A673 (cell line): ENCODE measurements around the gene TNC.

Experiments
- CTCF ChIP-seq: fragments of 300-800, 200-600 bp; sonication (generic); conservative IDR thresholded peaks from 2 replicates; pipeline ENCODE4 v1.5.1; 2017; ENCODE audit warnings: low read depth, mild to moderate bottlenecking, antibody characterized with exemption, low read length, moderate library complexity, mixed read lengths
- EZH2 ChIP-seq: fragments of 200-600 bp; sonication (generic); IDR thresholded peaks from 2 replicates; pipeline ENCODE4 v1.6.1; 2017; ENCODE audit warnings: borderline replicate concordance, low read depth, mild to moderate bottlenecking, mixed read lengths, antibody characterized with exemption, low read length; ENCODE audit not compliant: poor library complexity, severe bottlenecking

DNA sequence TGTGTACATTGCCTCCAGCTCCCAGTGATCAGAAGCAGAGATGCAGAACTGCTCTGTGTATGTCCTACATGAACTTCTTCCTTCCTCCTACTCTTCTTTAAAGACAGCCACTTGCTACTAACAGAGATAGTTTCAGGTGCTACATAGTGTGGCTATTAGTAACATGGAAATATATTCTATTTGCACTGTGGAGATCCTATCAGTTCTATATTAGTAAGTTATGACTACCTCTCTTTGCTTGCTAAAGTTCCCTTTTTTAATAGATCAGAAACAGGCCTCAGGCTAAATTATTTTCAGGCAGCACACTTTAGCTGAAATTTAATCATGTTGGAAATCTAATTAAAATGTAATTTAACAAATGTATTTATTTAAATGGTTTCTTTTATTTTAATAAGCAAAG, 123.2 kb downstream of the TNC start:
- TF ChIP-seq CTCF (no peak), EZH2 (no peak)
